Stimulated activated CD4-positive, alpha-beta T cell treated with anti-CD3 and anti-CD28 coated beads, Interleukin-4, amount 100 ng/mL, for 24 hours (primary cell): ENCODE measurements around the gene CCDC24.

Experiments
- DNase-seq: peaks from one replicate; pipeline ENCODE4 v3.0.0-alpha.2; 2020

The CCDC24 gene

GRCh38 chr1:44000122-44000665 is 8.8 kb downstream of the CCDC24 start:
- no peak for DNase-seq

GRCh38 chr1:44002165-44002564 is 10.8 kb downstream of the CCDC24 start:
- DNase-seq, result no peak

- DNase-seq, result no peak
Measured at GRCh38 chr1:44002606-44003157, 11.3 kb downstream of the CCDC24 start.

GRCh38 chr1:44008259-44008658 is 16.9 kb downstream of the CCDC24 start:
- DNase-seq, result no peak

GRCh38 chr1:44010935-44011471 is 19.6 kb downstream of the CCDC24 start:
- DNase-seq, result no peak

GRCh38 chr1:44012404-44012803 is 21.0 kb downstream of the CCDC24 start:
- no peak for DNase-seq

- no peak for DNase-seq
Measured at GRCh38 chr1:44012941-44013609, 21.7 kb downstream of the CCDC24 start.

- no peak for DNase-seq
Measured at GRCh38 chr1:44013949-44014348, 22.6 kb downstream of the CCDC24 start.

- DNase-seq, result no peak
Measured at GRCh38 chr1:44014365-44015104, 23.1 kb downstream of the CCDC24 start.

- DNase-seq, result no peak
Measured at GRCh38 chr1:44015206-44015605, 23.8 kb downstream of the CCDC24 start.

- no peak for DNase-seq
Measured at GRCh38 chr1:44016041-44016889, 24.9 kb downstream of the CCDC24 start.

GRCh38 chr1:44016890-44017400 is 25.5 kb downstream of the CCDC24 start:
- DNase-seq, result no peak

GRCh38 chr1:44019466-44019948 is 28.1 kb downstream of the CCDC24 start:
- no peak for DNase-seq

- no peak for DNase-seq
Measured at GRCh38 chr1:44020464-44020863, 29.1 kb downstream of the CCDC24 start.

GRCh38 chr1:44021156-44021555 is 29.8 kb downstream of the CCDC24 start:
- no peak for DNase-seq

GRCh38 chr1:44021581-44022321 is 30.4 kb downstream of the CCDC24 start:
- no peak for DNase-seq

- DNase-seq, result no peak
Measured at GRCh38 chr1:44024031-44024902, 32.9 kb downstream of the CCDC24 start.

- no peak for DNase-seq
Measured at GRCh38 chr1:44024903-44025525, 33.6 kb downstream of the CCDC24 start.

GRCh38 chr1:44025816-44026215 is 34.4 kb downstream of the CCDC24 start:
- DNase-seq, result no peak

GRCh38 chr1:44027320-44027719 is 35.9 kb downstream of the CCDC24 start:
- DNase-seq, result no peak
